Measurements from ENCODE around the gene PTGR3.

PTGR3 gene

DNA sequence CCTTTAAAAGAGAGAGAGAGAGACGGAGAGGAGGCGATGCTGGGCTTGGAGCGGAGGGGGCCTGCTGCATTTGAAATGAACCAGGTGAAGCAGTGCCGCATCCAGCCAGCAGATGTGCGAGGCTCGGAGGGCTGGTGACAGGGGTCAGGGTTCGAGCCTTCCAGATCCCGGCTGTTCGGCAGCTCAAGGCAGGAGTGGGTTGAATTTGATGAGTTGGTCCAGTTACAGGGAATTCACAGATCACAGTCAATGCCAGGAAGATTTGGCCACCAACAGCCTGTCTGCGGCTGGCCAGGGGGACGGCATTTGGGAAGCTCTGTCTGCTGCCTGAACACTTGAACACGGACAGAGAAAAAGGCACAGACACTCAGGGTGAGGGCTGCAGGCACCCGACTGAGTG lies 48.6 kb downstream of the PTGR3 start:
- DNase-seq (ENCODE audit: low read depth, low spot score), result no peak
- no peak overlapping the region for H3K4me3 ChIP-seq (ENCODE audit: low read length)

GRCh38 chr18:75159646-75160356 lies 49.1 kb downstream of the PTGR3 start:
- DNase-seq (ENCODE audit: low read depth, low spot score), result no peak
- H3K4me3 ChIP-seq (ENCODE audit: low read length), result no peak overlapping the region

DNA sequence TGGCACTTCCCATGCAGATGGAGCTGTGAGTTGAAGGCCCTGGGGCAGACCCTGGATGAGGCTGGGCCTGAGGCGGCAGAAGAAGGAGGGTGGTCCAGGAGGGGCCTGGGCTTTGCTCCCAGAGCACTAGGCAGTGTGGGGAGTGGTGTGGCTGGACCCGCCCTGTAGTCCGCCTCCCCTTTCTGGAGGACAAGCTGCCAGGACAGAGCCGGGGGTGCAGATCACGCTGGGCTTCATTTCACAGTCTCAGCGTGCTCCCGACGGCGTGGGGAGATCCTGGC lies 49.8 kb downstream of the PTGR3 start:
- no peak overlapping the region for H3K4me3 ChIP-seq (ENCODE audit: low read length)
- DNase-seq (ENCODE audit: low read depth, low spot score), result no peak

Measured in Jurkat, Clone E6-1 (cell line).